Lung (tissue), 12 donors: ENCODE results near the gene STRIT1. TPM values are rescaled to one million over a fixed set of nuclear protein-coding genes. Genes with fewer than 3 reads are reported as not detected.

ENCODE experiments used
- ATAC-seq: fragments of 200-7000 bp; cut with Tn5 transposase; one replicate; pipeline ENCODE4 v1.9.1; 2020; ENCODE audit warnings: moderate number of reproducible peaks; ENCODE audit not compliant: insufficient read depth, low FRiP score
- DNase-seq, 3 donors: peaks; one replicate each; pipeline ENCODE4 v3.0.0-alpha.2; 2013 to 2017
- H3K27ac ChIP-seq, 2 donors: one replicate each; pipeline ENCODE4 v1.5.1; 2013; ENCODE audit warnings: mild to moderate bottlenecking in 2 of 2, moderate library complexity in 2 of 2, control low read depth in 1 of 2, inconsistent platforms in 1 of 2, low read depth in 1 of 2, low read length in 1 of 2
- H3K27me3 ChIP-seq, 3 donors: one replicate each; pipeline ENCODE4 v1.5.1; 2013; ENCODE audit warnings: low read length in 2 of 3; ENCODE audit not compliant: control insufficient read depth in 3 of 3, insufficient read depth in 3 of 3
- H3K36me3 ChIP-seq, 4 donors: one replicate each; pipeline ENCODE4 v1.5.1; 2013; ENCODE audit warnings: low read length in 4 of 4, mild to moderate bottlenecking in 1 of 4, moderate library complexity in 1 of 4; ENCODE audit not compliant: control insufficient read depth in 4 of 4, insufficient read depth in 4 of 4
- H3K4me1 ChIP-seq, 5 donors: one replicate each; pipeline ENCODE4 v1.5.1; 2013; ENCODE audit warnings: low read length in 5 of 5, mild to moderate bottlenecking in 2 of 5, moderate library complexity in 1 of 5; ENCODE audit not compliant: control insufficient read depth in 5 of 5, insufficient read depth in 5 of 5
- H3K4me3 ChIP-seq: one replicate; pipeline ENCODE4 v1.5.1; 2013; ENCODE audit warnings: mild to moderate bottlenecking, control low read depth, moderate library complexity
- H3K9ac ChIP-seq, 2 donors: one replicate each; pipeline ENCODE4 v1.5.1; 2013; ENCODE audit warnings: low read length in 2 of 2, control low read depth in 1 of 2; ENCODE audit not compliant: insufficient read depth in 1 of 2
- H3K9me3 ChIP-seq, 4 donors: one replicate each; pipeline ENCODE4 v1.5.1; 2013; ENCODE audit warnings: low read length in 3 of 4, mild to moderate bottlenecking in 1 of 4, moderate library complexity in 1 of 4; ENCODE audit not compliant: control insufficient read depth in 4 of 4, insufficient read depth in 3 of 4
- CTCF ChIP-seq: IDR thresholded peaks from 2 replicates; pipeline ENCODE4 v1.5.1; 2012; ENCODE audit warnings: mild to moderate bottlenecking; ENCODE audit errors: control extremely low read depth, extremely low read depth
- WGBS, 2 donors: extraction: QIAGEN DNeasy Blood & Tissue Kit; methylation state at CpG; one replicate each; pipeline ENCODE4 v1.1.7; 2013; 5-methylcytosine and 5-hydroxymethylcytosine counted together
- polyA plus RNA-seq, 2 donors: library from polyadenylated mRNA; stranded (reverse); fragments of 200-250 nt; gene quantifications; one replicate each; pipeline ENCODE4 v1.2.1, GENCODE V29; 2013
- total RNA-seq, 2 donors: library from RNA; depleted of rRNA in 1 of 2; stranded (reverse); fragments of >200 nt in 1 of 2; gene quantifications; one replicate each; pipeline ENCODE4 v1.2.1, GENCODE V29; 2014 to 2021
- donor health status: control.
- donor health status: control.
- donor health status: Bipolar disorder and iron deficiency.
- donor health status: healthy.
- donor health status: DM: yes; HTN: yes; CAD: no.

STRIT1 gene
- total and polyA plus RNA-seq, 4 donors, result not detected

GRCh38 chr3:155248531-155249187 is 44.8 kb downstream of the STRIT1 start:
- no peak for TF ChIP-seq CTCF
- H3K4me1 ChIP-seq, result peaks cover 0 to 10% (median 0%) of the 10 kb centered on the region in 5 donors
- no peaks in the 10 kb centered on the region for H3K27me3 ChIP-seq
- DNase-seq (no peak), ATAC-seq (no peak)
- H3K4me3 ChIP-seq, result no peak overlapping the region
- no peak overlapping the region for H3K27ac ChIP-seq
- H3K36me3 ChIP-seq, result no peaks in the 10 kb centered on the region
- H3K9me3 ChIP-seq, result peaks cover 0 to 4% (median 0%) of the 10 kb centered on the region in 4 donors
- H3K9ac ChIP-seq, result no peak overlapping the region
- 75 to 92% methylated on average over 1 of the region's 1 CpG for WGBS, 2 donors

- Histone ChIP-seq H3K27ac (no peak overlapping the region), H3K4me3 (no peak overlapping the region), H3K4me1 (peaks cover 0 to 28% (median 0%) of the 10 kb centered on the region in 5 donors), H3K9ac (no peak overlapping the region), H3K27me3 (no peaks in the 10 kb centered on the region), H3K36me3 (no peaks in the 10 kb centered on the region), H3K9me3 (peaks cover 0 to 4% (median under 1%) of the 10 kb centered on the region in 4 donors)
- TF ChIP-seq CTCF, result no peak
- WGBS, 2 donors, result 85 to 92% methylated on average over 3 of the region's 3 CpGs
- no peak for ATAC-seq
- no peak for DNase-seq
Measured at GRCh38 chr3:155244699-155245098, 48.8 kb downstream of the STRIT1 start.

GRCh38 chr3:155244216-155244615 is 49.3 kb downstream of the STRIT1 start:
- WGBS, 2 donors, result 63 to 93% methylated on average over 1 of the region's 1 CpG
- ATAC-seq (no peak), DNase-seq (peak; percentile 43 to 74 (median 63))
- TF ChIP-seq CTCF, result no peak
- no peak overlapping the region for H3K27ac ChIP-seq
- peaks cover 0 to 5% (median 2%) of the 10 kb centered on the region in 4 donors for H3K9me3 ChIP-seq
- no peak overlapping the region for H3K9ac ChIP-seq
- peaks cover 0 to 28% (median 0%) of the 10 kb centered on the region in 5 donors for H3K4me1 ChIP-seq
- no peaks in the 10 kb centered on the region for H3K27me3 ChIP-seq
- H3K36me3 ChIP-seq, result no peaks in the 10 kb centered on the region
- H3K4me3 ChIP-seq, result no peak overlapping the region
